ENCODE measurements around the gene TBC1D23. TPM values are rescaled to one million over a fixed set of nuclear protein-coding genes. Genes with fewer than 3 reads are reported as not detected.

The TBC1D23 gene
- total and polyA plus RNA-seq, 4 donors = 8.7 to 30.3 (median 17.8) TPM

DNA sequence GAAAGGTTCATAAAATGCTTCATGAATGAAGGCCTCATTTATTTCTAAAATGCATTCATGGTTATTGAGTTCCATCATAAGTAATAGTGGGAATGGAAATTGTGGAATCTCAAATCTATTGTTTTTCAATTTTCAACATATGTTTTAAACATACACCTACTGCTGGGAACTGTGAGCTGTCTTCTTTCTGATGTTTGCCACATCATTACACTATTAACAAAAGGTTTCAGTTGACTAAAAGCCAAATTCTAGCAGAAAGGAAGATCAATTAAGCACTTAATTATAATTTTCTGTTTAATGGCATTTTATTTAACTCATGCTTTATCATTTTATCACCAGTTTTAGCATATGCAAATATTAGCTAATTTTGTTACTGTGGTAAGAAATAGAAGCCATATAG lies 13.8 kb upstream of the TBC1D23 start:
- no peak for DNase-seq (ENCODE audit: low spot score)
- H3K27ac ChIP-seq (ENCODE audit: low read depth in 1 of 2, low read length in 2 of 2) = no peak overlapping the region
- H3K27me3 ChIP-seq (ENCODE audit: control insufficient read depth in 4 of 4, insufficient read depth in 4 of 4, low read length in 3 of 4) = no peaks in the 10 kb centered on the region
- TF ChIP-seq SP1 (IDR thresholded peaks at IDR 0.05) (no peak), YY1 (IDR thresholded peaks at IDR 0.05) (no peak), EGR1 (IDR thresholded peaks at IDR 0.05; ENCODE audit: low read depth in 2 of 2) (no peak), JUND (IDR thresholded peaks at IDR 0.05) (no peak), GABPA (IDR thresholded peaks at IDR 0.05 in 1 of 2, conservative IDR thresholded peaks at IDR 0.05 in 1 of 2) (no peak), FOXA2 (IDR thresholded peaks at IDR 0.05) (no peak), NR2F2 (IDR thresholded peaks at IDR 0.05) (no peak), FOXA1 (IDR thresholded peaks at IDR 0.05) (no peak), HNF4A (conservative IDR thresholded peaks at IDR 0.05) (no peak), TAF1 (conservative IDR thresholded peaks at IDR 0.05) (no peak), RXRA (IDR thresholded peaks at IDR 0.05) (no peak), RAD21 (IDR thresholded peaks at IDR 0.05) (no peak)
- TF ChIP-seq, protein P1, sequence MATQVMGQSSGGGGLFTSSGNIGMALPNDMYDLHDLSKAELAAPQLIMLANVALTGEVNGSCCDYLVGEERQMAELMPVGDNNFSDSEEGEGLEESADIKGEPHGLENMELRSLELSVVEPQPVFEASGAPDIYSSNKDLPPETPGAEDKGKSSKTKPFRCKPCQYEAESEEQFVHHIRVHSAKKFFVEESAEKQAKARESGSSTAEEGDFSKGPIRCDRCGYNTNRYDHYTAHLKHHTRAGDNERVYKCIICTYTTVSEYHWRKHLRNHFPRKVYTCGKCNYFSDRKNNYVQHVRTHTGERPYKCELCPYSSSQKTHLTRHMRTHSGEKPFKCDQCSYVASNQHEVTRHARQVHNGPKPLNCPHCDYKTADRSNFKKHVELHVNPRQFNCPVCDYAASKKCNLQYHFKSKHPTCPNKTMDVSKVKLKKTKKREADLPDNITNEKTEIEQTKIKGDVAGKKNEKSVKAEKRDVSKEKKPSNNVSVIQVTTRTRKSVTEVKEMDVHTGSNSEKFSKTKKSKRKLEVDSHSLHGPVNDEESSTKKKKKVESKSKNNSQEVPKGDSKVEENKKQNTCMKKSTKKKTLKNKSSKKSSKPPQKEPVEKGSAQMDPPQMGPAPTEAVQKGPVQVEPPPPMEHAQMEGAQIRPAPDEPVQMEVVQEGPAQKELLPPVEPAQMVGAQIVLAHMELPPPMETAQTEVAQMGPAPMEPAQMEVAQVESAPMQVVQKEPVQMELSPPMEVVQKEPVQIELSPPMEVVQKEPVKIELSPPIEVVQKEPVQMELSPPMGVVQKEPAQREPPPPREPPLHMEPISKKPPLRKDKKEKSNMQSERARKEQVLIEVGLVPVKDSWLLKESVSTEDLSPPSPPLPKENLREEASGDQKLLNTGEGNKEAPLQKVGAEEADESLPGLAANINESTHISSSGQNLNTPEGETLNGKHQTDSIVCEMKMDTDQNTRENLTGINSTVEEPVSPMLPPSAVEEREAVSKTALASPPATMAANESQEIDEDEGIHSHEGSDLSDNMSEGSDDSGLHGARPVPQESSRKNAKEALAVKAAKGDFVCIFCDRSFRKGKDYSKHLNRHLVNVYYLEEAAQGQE (IDR thresholded peaks at IDR 0.05) = no peak
- TF ChIP-seq, protein P2, sequence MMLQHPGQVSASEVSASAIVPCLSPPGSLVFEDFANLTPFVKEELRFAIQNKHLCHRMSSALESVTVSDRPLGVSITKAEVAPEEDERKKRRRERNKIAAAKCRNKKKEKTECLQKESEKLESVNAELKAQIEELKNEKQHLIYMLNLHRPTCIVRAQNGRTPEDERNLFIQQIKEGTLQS (IDR thresholded peaks at IDR 0.05) = no peak
- TF ChIP-seq, protein P3, sequence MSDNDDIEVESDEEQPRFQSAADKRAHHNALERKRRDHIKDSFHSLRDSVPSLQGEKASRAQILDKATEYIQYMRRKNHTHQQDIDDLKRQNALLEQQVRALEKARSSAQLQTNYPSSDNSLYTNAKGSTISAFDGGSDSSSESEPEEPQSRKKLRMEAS (IDR thresholded peaks at IDR 0.05) = no peak
- no peak overlapping the region for H3K9ac ChIP-seq (ENCODE audit: low read depth in 1 of 2, low read length in 2 of 2)
- H3K9me3 ChIP-seq (ENCODE audit: control insufficient read depth in 4 of 4, low read length in 3 of 4) = no peaks in the 10 kb centered on the region
- H3K4me1 ChIP-seq (ENCODE audit: control insufficient read depth in 4 of 4, insufficient read depth in 4 of 4, low read length in 3 of 4) = no peaks in the 10 kb centered on the region
- H3K36me3 ChIP-seq (ENCODE audit: control insufficient read depth in 4 of 4, insufficient read depth in 3 of 4, low read depth in 1 of 4, low read length in 3 of 4) = no peaks in the 10 kb centered on the region
- H3K4me3 ChIP-seq (ENCODE audit: low read depth in 1 of 3, low read length in 3 of 3) = no peak overlapping the region

DNA sequence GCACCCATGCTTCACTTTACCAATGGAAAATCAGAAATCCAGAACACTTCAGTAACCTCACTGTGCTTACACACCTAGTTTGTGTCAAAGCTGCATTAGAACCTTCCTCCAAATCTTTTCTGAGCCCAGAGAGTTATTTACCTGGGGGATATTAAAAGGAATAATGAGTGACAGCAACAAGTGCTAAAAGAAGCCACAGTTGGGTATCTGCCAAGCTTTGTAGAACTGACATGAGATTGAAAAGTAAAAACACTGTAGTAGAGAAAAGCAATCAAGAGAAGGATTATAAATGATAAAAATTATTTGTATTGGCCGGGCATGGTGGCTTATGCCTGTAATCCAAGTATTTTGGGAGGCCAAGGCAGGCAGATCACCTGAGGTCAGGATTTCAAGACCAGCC lies 8.8 kb upstream of the TBC1D23 start:
- H3K4me1 ChIP-seq (ENCODE audit: control insufficient read depth in 4 of 4, insufficient read depth in 4 of 4, low read length in 3 of 4) = no peaks in the 10 kb centered on the region
- H3K9ac ChIP-seq (ENCODE audit: low read depth in 1 of 2, low read length in 2 of 2) = no peak overlapping the region
- no peaks in the 10 kb centered on the region for H3K36me3 ChIP-seq (ENCODE audit: control insufficient read depth in 4 of 4, insufficient read depth in 3 of 4, low read depth in 1 of 4, low read length in 3 of 4)
- no peak for DNase-seq (ENCODE audit: low spot score)
- H3K27me3 ChIP-seq (ENCODE audit: control insufficient read depth in 4 of 4, insufficient read depth in 4 of 4, low read length in 3 of 4) = no peaks in the 10 kb centered on the region
- TF ChIP-seq FOXA2 (IDR thresholded peaks at IDR 0.05) = no peak
- TF ChIP-seq NR2F2 (IDR thresholded peaks at IDR 0.05) = no peak
- TF ChIP-seq, protein P2 (IDR thresholded peaks at IDR 0.05) = no peak
- no peak for TF ChIP-seq EGR1 (IDR thresholded peaks at IDR 0.05; ENCODE audit: low read depth in 2 of 2)
- H3K27ac ChIP-seq (ENCODE audit: low read depth in 1 of 2, low read length in 2 of 2) = no peak overlapping the region
- 81% methylated on average over 1 of the region's 1 CpG for WGBS
- H3K9me3 ChIP-seq (ENCODE audit: control insufficient read depth in 4 of 4, low read length in 3 of 4) = no peaks in the 10 kb centered on the region
- H3K4me3 ChIP-seq (ENCODE audit: low read depth in 1 of 3, low read length in 3 of 3) = no peak overlapping the region

Measured in liver (tissue), 9 donors.